ENCODE results near the gene GBA2.

The GBA2 gene

DNA sequence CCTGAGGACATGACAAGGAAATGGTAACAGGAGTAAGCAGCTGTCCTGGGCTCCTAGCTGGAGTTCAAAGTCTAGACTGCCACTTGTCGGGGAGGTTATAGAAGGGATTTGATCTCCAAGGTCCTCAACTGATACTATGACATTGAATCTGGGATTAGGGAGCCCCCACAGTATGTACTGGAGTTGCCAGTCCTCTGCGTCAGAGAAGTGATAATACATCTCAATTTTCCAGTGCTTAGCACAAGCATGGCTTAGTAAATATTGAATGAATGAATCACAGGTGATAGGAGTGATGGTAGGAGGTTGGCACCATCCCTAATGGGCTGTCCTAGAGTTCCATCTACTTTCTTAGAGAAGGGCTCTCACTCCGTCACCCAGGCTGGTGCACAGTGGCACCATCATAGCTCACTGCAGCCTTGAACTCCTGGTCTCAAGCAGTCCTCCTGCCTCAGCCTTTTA, 53.1 kb downstream of the GBA2 start:
- no peak for DNase-seq (ENCODE audit: low spot score)
- in situ Hi-C loops (cut with MboI; ENCODE audit: low sequenced_read_pairs, unreplicated experiment): no loop called here
- TF ChIP-seq, protein P1, sequence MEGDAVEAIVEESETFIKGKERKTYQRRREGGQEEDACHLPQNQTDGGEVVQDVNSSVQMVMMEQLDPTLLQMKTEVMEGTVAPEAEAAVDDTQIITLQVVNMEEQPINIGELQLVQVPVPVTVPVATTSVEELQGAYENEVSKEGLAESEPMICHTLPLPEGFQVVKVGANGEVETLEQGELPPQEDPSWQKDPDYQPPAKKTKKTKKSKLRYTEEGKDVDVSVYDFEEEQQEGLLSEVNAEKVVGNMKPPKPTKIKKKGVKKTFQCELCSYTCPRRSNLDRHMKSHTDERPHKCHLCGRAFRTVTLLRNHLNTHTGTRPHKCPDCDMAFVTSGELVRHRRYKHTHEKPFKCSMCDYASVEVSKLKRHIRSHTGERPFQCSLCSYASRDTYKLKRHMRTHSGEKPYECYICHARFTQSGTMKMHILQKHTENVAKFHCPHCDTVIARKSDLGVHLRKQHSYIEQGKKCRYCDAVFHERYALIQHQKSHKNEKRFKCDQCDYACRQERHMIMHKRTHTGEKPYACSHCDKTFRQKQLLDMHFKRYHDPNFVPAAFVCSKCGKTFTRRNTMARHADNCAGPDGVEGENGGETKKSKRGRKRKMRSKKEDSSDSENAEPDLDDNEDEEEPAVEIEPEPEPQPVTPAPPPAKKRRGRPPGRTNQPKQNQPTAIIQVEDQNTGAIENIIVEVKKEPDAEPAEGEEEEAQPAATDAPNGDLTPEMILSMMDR (IDR thresholded peaks at IDR 0.05; ENCODE audit: borderline replicate concordance, control extremely low read depth, extremely low read depth, insufficient read depth, missing control alignments): no peak

DNA sequence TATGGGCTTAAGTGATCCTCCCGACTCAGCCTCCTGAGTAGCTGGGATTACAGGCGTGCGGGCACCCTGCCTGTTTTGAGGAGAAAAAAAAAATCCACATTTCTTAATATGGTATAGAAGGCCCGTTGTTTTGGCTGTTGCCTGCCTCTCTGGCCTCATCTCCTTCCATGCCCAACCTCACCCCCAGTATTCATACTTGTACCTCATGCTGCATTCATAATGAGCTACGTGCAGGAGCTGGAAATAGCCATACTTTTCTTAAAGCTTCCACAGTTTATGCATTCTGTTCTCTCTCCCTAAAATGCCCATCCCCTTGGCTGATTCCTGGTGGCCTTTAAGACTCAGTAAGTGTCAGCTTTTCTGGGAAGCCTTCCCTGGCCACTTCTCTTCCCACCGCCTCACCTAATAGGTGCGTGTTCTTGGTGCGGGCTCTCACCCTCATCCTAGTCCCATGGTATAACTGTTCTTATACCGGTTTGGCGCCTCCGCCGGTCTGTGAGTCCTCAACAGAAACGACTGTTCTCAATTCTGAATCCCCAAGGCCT, 57.2 kb downstream of the GBA2 start:
- in situ Hi-C loops (cut with MboI; ENCODE audit: low sequenced_read_pairs, unreplicated experiment): no loop called here
- TF ChIP-seq, protein P1 (IDR thresholded peaks at IDR 0.05; ENCODE audit: borderline replicate concordance, control extremely low read depth, extremely low read depth, insufficient read depth, missing control alignments): no peak
- DNase-seq (ENCODE audit: low spot score): no peak

DNA sequence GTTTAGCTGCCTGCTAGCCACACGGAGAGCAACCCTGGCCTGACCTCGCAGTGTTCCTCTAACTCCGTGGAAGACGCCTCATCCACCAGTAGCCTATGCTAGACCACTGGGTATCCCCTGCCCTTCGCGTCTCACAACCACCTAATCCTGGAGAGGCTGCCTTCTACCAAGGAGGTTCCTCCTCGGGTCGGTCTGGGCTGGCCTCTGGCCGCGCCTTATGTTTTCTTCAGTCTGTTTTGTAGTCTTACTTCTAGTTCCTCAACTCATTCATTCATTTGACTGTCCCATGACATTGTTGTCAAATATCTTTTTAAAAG, 57.7 kb downstream of the GBA2 start:
- no peak for DNase-seq (ENCODE audit: low spot score)
- TF ChIP-seq, protein P1 (IDR thresholded peaks at IDR 0.05; ENCODE audit: borderline replicate concordance, control extremely low read depth, extremely low read depth, insufficient read depth, missing control alignments): no peak
- in situ Hi-C loops (cut with MboI; ENCODE audit: low sequenced_read_pairs, unreplicated experiment): no loop called here

DNA sequence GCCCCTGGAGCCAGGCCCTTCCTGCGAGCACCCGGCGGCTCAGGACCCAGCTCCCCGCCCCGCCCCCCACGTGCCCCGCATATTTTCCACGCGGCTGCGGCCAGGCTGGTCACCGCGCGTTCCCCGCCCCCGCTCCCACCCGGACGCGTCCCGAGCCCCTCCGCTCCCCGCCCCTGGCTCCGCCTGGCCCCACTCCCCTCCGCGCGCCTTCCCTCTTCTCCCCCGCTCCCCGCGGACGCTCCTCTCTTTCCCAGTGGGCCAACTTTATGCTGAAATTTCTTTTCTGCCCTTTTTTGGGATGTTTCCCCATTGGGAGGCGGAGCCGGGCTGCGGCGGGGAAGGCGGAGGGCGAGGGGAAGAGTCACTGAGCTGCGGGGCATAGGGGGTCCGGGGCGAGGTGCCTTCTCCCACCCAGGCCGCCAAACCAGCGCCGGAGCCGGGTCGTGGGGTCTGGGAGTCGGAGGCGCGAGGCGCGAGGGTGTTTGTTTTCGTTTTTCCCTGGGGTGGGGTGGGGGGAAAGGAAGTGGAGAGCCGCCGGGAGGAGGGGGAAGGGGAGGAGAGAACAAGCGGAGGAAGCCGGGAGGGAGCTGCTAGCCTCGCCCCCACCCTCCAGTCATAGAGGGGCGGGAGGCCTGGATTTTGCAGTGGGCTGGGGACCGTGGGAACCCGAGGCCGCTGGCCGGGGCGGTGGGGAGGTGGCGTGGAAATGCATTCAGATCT, 58.3 kb downstream of the GBA2 start:
- peak; percentile 71 for DNase-seq (ENCODE audit: low spot score)
- in situ Hi-C loops (cut with MboI; ENCODE audit: low sequenced_read_pairs, unreplicated experiment): no loop called here
- TF ChIP-seq, protein P1 (IDR thresholded peaks at IDR 0.05; ENCODE audit: borderline replicate concordance, control extremely low read depth, extremely low read depth, insufficient read depth, missing control alignments): no peak

DNA sequence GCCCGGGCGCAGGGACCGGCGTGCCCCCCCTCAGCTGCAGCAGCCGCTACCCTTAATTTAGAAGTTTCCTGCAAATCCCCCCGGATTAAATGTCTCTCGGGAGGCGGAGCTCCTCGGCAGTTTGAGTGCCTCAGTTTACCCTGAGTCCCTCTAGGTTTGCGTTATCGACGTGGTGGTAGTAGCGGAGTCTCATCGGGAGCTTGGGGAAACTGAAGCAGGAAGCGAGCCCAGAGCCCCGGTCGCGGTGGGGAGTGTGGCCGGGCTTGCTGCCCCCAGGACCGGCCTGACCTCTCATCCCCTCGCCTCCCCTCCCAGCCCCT, 58.8 kb downstream of the GBA2 start:
- DNase-seq (ENCODE audit: low spot score): no peak
- in situ Hi-C loops (cut with MboI; ENCODE audit: low sequenced_read_pairs, unreplicated experiment): no loop called here
- TF ChIP-seq, protein P1 (IDR thresholded peaks at IDR 0.05; ENCODE audit: borderline replicate concordance, control extremely low read depth, extremely low read depth, insufficient read depth, missing control alignments): no peak

DNA sequence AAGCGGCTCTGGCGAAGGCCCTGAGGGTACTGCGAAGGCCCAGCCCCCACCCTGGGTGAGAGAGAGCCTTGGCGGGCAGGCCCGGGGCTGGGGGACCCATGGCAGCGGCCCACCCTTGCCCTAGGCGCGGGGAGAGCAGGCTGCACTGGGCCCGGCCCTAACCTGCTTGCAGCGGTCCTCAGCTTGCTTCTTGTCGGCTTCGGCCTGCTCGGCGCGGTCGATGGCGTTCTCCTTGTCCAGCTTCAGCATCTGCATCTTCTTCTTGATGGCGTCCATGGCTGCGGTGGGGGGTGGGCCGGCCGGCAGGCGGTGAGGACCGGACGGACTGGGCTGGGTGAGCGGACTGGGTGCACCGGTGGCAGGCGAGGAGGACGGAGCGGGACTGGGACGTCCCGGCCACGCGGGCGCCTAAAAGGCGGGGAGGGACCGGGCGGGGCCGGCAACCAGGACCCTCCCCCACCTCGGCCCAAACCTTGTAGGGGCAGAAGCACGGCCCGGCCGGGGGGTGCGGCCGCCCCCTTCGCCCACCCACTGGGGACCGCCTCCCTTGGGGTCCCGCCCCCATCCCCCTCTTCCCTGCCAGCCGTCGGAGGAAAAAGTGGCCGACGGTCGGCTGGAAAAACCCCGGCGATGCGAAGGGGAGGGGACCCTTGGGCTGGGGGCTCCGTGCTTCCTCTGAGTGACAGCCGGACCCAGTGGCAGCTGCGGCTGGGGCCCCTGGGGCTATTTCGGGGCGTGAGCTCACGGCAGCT, 59.3 kb downstream of the GBA2 start, which contains the start of gene TPM2:
TSS of gene TPM2 (minus strand) at position 384 of the 752 bp plus-strand sequence. CDS start at position 276, 108 bp downstream.
- in situ Hi-C loops (cut with MboI; ENCODE audit: low sequenced_read_pairs, unreplicated experiment): no loop called here
- TF ChIP-seq, protein P1 (IDR thresholded peaks at IDR 0.05; ENCODE audit: borderline replicate concordance, control extremely low read depth, extremely low read depth, insufficient read depth, missing control alignments): no peak
- peak; percentile 69 for DNase-seq (ENCODE audit: low spot score)
